HCT116 (cell line): ENCODE measurements around the gene FSHR.

ENCODE experiments used
- EZH2 ChIP-seq: fragments of 200-600 bp; sonication (generic); IDR thresholded peaks from 2 replicates; pipeline ENCODE4 v1.6.1; 2017; ENCODE audit warnings: antibody characterized with exemption, mixed run types
- TF ChIP-seq, protein P1 (sequence below): IDR thresholded peaks from 2 replicates; pipeline ENCODE4 v1.6.1; 2012
- TF ChIP-seq, protein P2 (sequence below), 3 experiments: fragments of 200-600 bp in 1 of 3; sonication (generic) in 1 of 3; IDR thresholded peaks in 2 of 3; conservative IDR thresholded peaks in 1 of 3; 2 replicates each; pipeline ENCODE4 v1.5.1; 2012 to 2017; ENCODE audit warnings: low read depth in 2 of 3, low read length in 2 of 3, antibody characterized with exemption in 1 of 3, borderline replicate concordance in 1 of 3, control low read depth in 1 of 3, mild to moderate bottlenecking in 1 of 3, mixed read lengths in 1 of 3, mixed run types in 1 of 3, moderate library complexity in 1 of 3; ENCODE audit not compliant: insufficient read depth in 1 of 3

DNA sequence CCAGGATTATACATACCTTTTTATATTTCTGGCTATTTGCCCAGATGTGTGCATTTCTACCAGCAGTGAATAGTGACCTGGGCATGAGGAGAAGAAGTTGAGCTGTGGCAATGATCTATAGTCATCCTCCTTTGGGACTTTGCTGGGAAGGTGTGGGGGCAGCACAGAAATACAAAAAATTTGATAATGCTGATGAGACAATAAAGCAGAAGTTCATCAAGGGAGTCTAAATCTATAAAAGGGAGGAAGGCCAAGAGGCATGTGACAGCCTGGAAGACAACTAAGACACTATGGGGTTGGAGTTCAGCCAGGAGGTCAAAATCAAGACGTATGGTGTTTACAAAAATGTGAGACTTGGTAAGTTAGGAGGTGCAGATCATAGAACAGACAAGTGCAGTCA lies 52.2 kb downstream of the FSHR start:
- no peak for TF ChIP-seq EZH2
- TF ChIP-seq, protein P1, sequence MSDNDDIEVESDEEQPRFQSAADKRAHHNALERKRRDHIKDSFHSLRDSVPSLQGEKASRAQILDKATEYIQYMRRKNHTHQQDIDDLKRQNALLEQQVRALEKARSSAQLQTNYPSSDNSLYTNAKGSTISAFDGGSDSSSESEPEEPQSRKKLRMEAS = no peak
- TF ChIP-seq, protein P2, sequence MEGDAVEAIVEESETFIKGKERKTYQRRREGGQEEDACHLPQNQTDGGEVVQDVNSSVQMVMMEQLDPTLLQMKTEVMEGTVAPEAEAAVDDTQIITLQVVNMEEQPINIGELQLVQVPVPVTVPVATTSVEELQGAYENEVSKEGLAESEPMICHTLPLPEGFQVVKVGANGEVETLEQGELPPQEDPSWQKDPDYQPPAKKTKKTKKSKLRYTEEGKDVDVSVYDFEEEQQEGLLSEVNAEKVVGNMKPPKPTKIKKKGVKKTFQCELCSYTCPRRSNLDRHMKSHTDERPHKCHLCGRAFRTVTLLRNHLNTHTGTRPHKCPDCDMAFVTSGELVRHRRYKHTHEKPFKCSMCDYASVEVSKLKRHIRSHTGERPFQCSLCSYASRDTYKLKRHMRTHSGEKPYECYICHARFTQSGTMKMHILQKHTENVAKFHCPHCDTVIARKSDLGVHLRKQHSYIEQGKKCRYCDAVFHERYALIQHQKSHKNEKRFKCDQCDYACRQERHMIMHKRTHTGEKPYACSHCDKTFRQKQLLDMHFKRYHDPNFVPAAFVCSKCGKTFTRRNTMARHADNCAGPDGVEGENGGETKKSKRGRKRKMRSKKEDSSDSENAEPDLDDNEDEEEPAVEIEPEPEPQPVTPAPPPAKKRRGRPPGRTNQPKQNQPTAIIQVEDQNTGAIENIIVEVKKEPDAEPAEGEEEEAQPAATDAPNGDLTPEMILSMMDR (IDR thresholded peaks at IDR 0.05 in 2 of 3, conservative IDR thresholded peaks at IDR 0.05 in 1 of 3; ENCODE audit: borderline replicate concordance in 1 of 3, insufficient read depth in 1 of 3, low read depth in 2 of 3, low read length in 2 of 3) = no peak
